ENCODE measurements around the gene EXOC6B. TPM values are rescaled to one million over a fixed set of nuclear protein-coding genes. Genes with fewer than 3 reads are reported as not detected.

The EXOC6B gene
- total RNA-seq, 4 donors from 2014 or later, result 15.7 to 58.4 (median 37.9) TPM

DNA sequence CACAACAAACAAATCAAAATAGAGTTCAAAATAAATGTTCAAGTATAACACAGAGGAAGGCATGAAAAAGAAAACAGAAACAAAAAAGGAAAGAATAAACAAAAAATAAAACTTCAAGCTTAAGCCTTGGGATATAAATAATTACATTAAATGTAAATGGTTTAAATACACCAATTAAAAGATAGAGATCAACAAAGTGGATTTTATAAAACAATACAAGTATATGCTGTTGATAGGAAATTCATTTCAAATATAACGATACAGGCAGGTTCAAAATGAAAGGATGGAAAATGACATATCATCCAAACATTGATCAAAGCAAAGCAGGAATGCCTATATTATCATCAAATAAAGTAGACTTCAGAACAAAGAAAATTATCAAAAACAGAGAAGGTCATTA, 16.7 kb downstream of the EXOC6B start:
- Histone ChIP-seq H3K27me3 (no peaks in the 10 kb centered on the region), H3K27ac (no peak overlapping the region), H3K4me1 (no peaks in the 10 kb centered on the region), H3K4me3 (no peak overlapping the region), H3K36me3 (no peaks in the 10 kb centered on the region), H3K9me3 (peaks cover 9 to 12% of the 10 kb centered on the region in 2 donors)
- in situ Hi-C loops (cut with MboI; ENCODE audit: low pct_ligation_motif_present in 1 of 4, low pct_unique_long_range_greater_than_20kb in 1 of 4, low sequenced_read_pairs in 3 of 4), result no loop called here
- no peak for TF ChIP-seq POLR2AphosphoS5 (IDR thresholded peaks at IDR 0.05)
- no peak for DNase-seq
- 90 to 91% methylated on average over 1 of the region's 1 CpG for WGBS, 2 donors (ENCODE audit: low coverage in 1 of 2)
- intact Hi-C loops (cut with DNase I; ENCODE audit: low total_unique reads), result no loop called here

DNA sequence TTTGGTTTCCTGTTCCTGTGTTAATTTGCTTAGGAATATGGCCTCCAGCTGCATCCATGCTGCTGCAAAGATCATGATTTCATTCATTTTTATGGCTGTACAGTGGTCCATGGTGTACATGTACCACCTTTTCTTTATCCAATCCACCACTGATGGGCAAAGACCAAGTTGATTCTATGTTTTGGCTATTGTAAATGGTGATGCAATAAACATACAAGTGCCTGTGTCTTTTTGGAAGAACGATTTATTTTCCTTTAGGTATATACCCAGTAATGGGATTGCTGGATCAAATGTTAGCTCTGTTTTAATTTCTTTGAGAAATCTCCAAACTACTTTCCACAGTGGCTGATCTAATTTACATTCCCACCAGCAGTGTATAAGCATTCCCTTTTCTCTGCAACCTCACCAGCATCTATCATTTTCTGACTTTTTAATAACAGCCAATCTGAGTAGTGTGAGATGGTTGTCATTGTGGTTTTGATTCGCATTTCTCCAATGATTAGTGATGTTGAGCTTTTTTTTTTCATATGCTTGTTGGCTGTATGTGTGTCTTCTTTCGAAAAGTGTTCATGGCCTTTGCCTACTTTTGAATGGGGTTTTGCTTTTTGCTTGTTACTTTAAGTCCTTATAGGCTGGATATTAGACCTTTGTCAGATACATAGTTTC, 19.4 kb downstream of the EXOC6B start:
- no peak overlapping the region for H3K27ac ChIP-seq
- TF ChIP-seq, protein P1, sequence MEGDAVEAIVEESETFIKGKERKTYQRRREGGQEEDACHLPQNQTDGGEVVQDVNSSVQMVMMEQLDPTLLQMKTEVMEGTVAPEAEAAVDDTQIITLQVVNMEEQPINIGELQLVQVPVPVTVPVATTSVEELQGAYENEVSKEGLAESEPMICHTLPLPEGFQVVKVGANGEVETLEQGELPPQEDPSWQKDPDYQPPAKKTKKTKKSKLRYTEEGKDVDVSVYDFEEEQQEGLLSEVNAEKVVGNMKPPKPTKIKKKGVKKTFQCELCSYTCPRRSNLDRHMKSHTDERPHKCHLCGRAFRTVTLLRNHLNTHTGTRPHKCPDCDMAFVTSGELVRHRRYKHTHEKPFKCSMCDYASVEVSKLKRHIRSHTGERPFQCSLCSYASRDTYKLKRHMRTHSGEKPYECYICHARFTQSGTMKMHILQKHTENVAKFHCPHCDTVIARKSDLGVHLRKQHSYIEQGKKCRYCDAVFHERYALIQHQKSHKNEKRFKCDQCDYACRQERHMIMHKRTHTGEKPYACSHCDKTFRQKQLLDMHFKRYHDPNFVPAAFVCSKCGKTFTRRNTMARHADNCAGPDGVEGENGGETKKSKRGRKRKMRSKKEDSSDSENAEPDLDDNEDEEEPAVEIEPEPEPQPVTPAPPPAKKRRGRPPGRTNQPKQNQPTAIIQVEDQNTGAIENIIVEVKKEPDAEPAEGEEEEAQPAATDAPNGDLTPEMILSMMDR (IDR thresholded peaks at IDR 0.05), result no peak
- TF ChIP-seq EP300 (IDR thresholded peaks at IDR 0.05; ENCODE audit: low read depth) (no peak), POLR2A (IDR thresholded peaks at IDR 0.05) (no peak), POLR2AphosphoS5 (IDR thresholded peaks at IDR 0.05) (no peak)
- DNase-seq, result no peak
- peaks cover 9 to 12% of the 10 kb centered on the region in 2 donors for H3K9me3 ChIP-seq
- WGBS, 2 donors (ENCODE audit: low coverage in 1 of 2), result 91 to 95% methylated on average over 3 of the region's 3 CpGs
- H3K4me3 ChIP-seq, result no peak overlapping the region
- intact Hi-C loops (cut with DNase I; ENCODE audit: low total_unique reads) (no loop called here), in situ Hi-C loops (cut with MboI; ENCODE audit: low pct_ligation_motif_present in 1 of 4, low pct_unique_long_range_greater_than_20kb in 1 of 4, low sequenced_read_pairs in 3 of 4) (no loop called here)
- H3K36me3 ChIP-seq, result no peaks in the 10 kb centered on the region
- no peaks in the 10 kb centered on the region for H3K27me3 ChIP-seq
- H3K4me1 ChIP-seq, result peaks cover 0 to 6% (median 0%) of the 10 kb centered on the region in 4 donors

DNA sequence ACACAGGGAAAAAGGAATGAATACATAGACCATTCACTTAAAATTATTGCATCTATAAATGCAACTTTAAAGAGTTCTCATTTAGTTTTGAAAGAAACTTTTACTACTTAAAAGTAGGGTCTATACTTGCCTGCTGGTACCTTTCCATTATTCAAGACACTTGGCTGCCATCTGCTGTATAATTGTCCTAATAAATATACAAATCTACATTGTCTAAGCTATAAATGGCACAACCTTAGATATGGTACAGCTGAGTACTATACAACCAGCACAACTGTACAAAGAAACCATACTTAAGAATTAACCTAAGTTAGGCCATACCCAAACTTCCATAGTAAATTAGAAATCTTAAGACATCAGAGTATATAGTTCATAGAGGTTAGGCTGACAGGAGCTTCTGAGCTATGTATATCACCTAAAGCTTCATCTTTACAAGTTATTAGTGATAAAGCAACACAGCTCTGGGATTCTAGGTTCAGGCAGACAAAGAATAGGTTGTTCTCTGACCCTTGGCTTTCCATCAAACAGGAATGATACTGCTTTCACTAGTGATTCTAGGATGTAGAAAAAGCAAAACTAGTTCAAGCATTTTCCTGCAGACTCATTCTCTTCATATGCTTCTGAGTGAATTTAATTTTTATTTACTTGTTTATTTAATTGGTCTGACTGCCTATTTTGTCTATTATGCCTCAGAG, 22.1 kb downstream of the EXOC6B start:
- H3K4me3 ChIP-seq, result no peak overlapping the region

DNA sequence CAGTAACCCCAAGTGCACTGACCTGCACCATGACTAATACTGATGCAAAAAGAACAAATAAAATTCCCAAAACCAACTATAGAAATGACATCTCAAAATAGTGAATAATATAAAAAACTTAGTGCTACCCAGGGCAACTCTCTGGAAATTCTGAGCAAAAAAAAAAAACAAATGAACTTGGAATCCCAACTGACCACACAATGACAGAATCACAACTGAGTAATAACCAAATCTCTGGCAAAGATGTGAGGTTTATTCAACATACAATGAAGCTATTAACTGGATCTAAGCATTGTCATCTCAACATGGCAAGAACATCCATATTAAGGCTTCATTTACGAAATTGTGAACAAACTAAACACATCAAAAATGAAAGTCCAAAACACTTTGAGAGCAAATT, 22.7 kb downstream of the EXOC6B start:
- DNase-seq, result no peak
- TF ChIP-seq POLR2A (IDR thresholded peaks at IDR 0.05) (no peak), POLR2AphosphoS5 (IDR thresholded peaks at IDR 0.05) (no peak), EP300 (IDR thresholded peaks at IDR 0.05; ENCODE audit: low read depth) (no peak)
- TF ChIP-seq, protein P1 (IDR thresholded peaks at IDR 0.05), result no peak
- Histone ChIP-seq H3K36me3 (no peaks in the 10 kb centered on the region), H3K9me3 (no peaks in the 10 kb centered on the region), H3K4me3 (no peak overlapping the region), H3K27me3 (no peaks in the 10 kb centered on the region), H3K4me1 (peaks cover 0 to 27% (median 10%) of the 10 kb centered on the region in 4 donors), H3K27ac (no peak overlapping the region)
- WGBS, 2 donors (ENCODE audit: low coverage in 1 of 2), result 62 to 78% methylated on average over 1 of the region's 1 CpG
- in situ Hi-C loops (cut with MboI; ENCODE audit: low pct_ligation_motif_present in 1 of 4, low pct_unique_long_range_greater_than_20kb in 1 of 4, low sequenced_read_pairs in 3 of 4) (no loop called here), intact Hi-C loops (cut with DNase I; ENCODE audit: low total_unique reads) (no loop called here)

More for the DNA sequence above, 22.1 kb downstream of the EXOC6B start:
- Histone ChIP-seq H3K27ac (no peak overlapping the region), H3K4me1 (peaks cover 0 to 24% (median 7%) of the 10 kb centered on the region in 4 donors), H3K36me3 (no peaks in the 10 kb centered on the region), H3K27me3 (no peaks in the 10 kb centered on the region), H3K9me3 (peaks cover 2 to 3% of the 10 kb centered on the region in 2 donors)
- intact Hi-C loops (cut with DNase I; ENCODE audit: low total_unique reads), result no loop called here
- no peak for DNase-seq
- no peak for TF ChIP-seq EP300 (IDR thresholded peaks at IDR 0.05; ENCODE audit: low read depth)
- TF ChIP-seq, protein P1 (IDR thresholded peaks at IDR 0.05), result no peak
- TF ChIP-seq POLR2AphosphoS5 (IDR thresholded peaks at IDR 0.05), result no peak
- no peak for TF ChIP-seq POLR2A (IDR thresholded peaks at IDR 0.05)
- in situ Hi-C loops (cut with MboI; ENCODE audit: low pct_ligation_motif_present in 1 of 4, low pct_unique_long_range_greater_than_20kb in 1 of 4, low sequenced_read_pairs in 3 of 4), result no loop called here
